Glutamatergic neuron (in vitro differentiated cells): ENCODE measurements around the gene AK1. TPM values are rescaled to one million over a fixed set of nuclear protein-coding genes. Genes with fewer than 3 reads are reported as not detected.

ENCODE experiments used
- DNase-seq: peaks from one replicate; pipeline ENCODE4 v3.0.0; 2022
- H3K27ac Mint-ChIP-seq: one replicate; pipeline ENCODE4 v1.8.0; 2020; ENCODE audit warnings: mild to moderate bottlenecking, mixed read lengths, inconsistent platforms; ENCODE audit not compliant: unreplicated experiment
- H3K27me3 Mint-ChIP-seq: one replicate; pipeline ENCODE4 v1.8.0; 2020; ENCODE audit warnings: mild to moderate bottlenecking, moderate library complexity, mixed read lengths, inconsistent platforms; ENCODE audit not compliant: unreplicated experiment
- H3K36me3 Mint-ChIP-seq: one replicate; pipeline ENCODE4 v1.8.0; 2020; ENCODE audit warnings: mild to moderate bottlenecking, mixed read lengths, inconsistent platforms; ENCODE audit not compliant: unreplicated experiment
- H3K4me1 Mint-ChIP-seq: one replicate; pipeline ENCODE4 v1.8.0; 2020; ENCODE audit warnings: mild to moderate bottlenecking, low read depth, mixed read lengths, inconsistent platforms; ENCODE audit not compliant: unreplicated experiment
- H3K4me3 Mint-ChIP-seq: one replicate; pipeline ENCODE4 v1.8.0; 2020; ENCODE audit warnings: mild to moderate bottlenecking, mixed read lengths, inconsistent platforms; ENCODE audit not compliant: unreplicated experiment
- H3K9me3 Mint-ChIP-seq: one replicate; pipeline ENCODE4 v1.8.0; 2020; ENCODE audit warnings: mild to moderate bottlenecking, moderate library complexity, mixed read lengths, inconsistent platforms; ENCODE audit not compliant: unreplicated experiment
- total RNA-seq: library from RNA; stranded (reverse); fragmentation: NEBNext Ultra II Directional; extraction: Animal tissue kit (Norgen Biotek cat#: 25700); gene quantifications from one replicate; pipeline ENCODE4 v1.2.1, GENCODE V29; 2021; ENCODE audit not compliant: unreplicated experiment
- TF ChIP-seq, protein P1 (sequence below): fragments of 200-600 bp; sonication (generic); IDR thresholded peaks from one replicate; pipeline ENCODE4 v1.5.0; 2021; ENCODE audit not compliant: partially characterized antibody, unreplicated experiment

The AK1 gene
- total RNA-seq, 1 donor from 2014 or later, result 121 TPM

GRCh38 chr9:127853312-127854183, 23.9 kb downstream of the AK1 start:
- peaks cover 11% of the 10 kb centered on the region for H3K36me3 Mint-ChIP-seq

GRCh38 chr9:127852829-127853228, 24.6 kb downstream of the AK1 start:
- peaks cover 2% of the 10 kb centered on the region for H3K27me3 Mint-ChIP-seq
- H3K36me3 Mint-ChIP-seq, result peaks cover 15% of the 10 kb centered on the region
- no peak overlapping the region for H3K27ac Mint-ChIP-seq
- TF ChIP-seq, protein P1, sequence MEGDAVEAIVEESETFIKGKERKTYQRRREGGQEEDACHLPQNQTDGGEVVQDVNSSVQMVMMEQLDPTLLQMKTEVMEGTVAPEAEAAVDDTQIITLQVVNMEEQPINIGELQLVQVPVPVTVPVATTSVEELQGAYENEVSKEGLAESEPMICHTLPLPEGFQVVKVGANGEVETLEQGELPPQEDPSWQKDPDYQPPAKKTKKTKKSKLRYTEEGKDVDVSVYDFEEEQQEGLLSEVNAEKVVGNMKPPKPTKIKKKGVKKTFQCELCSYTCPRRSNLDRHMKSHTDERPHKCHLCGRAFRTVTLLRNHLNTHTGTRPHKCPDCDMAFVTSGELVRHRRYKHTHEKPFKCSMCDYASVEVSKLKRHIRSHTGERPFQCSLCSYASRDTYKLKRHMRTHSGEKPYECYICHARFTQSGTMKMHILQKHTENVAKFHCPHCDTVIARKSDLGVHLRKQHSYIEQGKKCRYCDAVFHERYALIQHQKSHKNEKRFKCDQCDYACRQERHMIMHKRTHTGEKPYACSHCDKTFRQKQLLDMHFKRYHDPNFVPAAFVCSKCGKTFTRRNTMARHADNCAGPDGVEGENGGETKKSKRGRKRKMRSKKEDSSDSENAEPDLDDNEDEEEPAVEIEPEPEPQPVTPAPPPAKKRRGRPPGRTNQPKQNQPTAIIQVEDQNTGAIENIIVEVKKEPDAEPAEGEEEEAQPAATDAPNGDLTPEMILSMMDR, result no peak
- DNase-seq, result no peak
- no peak overlapping the region for H3K4me3 Mint-ChIP-seq
- no peaks in the 10 kb centered on the region for H3K4me1 Mint-ChIP-seq
- peaks cover 8% of the 10 kb centered on the region for H3K9me3 Mint-ChIP-seq

More at GRCh38 chr9:127853312-127854183, 23.9 kb downstream of the AK1 start:
- H3K9me3 Mint-ChIP-seq, result peaks cover 8% of the 10 kb centered on the region
- DNase-seq, result no peak
- H3K27me3 Mint-ChIP-seq, result no peaks in the 10 kb centered on the region
- no peak overlapping the region for H3K27ac Mint-ChIP-seq
- peaks cover 3% of the 10 kb centered on the region for H3K4me1 Mint-ChIP-seq
- no peak overlapping the region for H3K4me3 Mint-ChIP-seq
- TF ChIP-seq, protein P1, result no peak

GRCh38 chr9:127850286-127850830, 27.1 kb downstream of the AK1 start:
- H3K36me3 Mint-ChIP-seq, result peaks cover 15% of the 10 kb centered on the region
- H3K9me3 Mint-ChIP-seq, result peaks cover 6% of the 10 kb centered on the region
- no peak overlapping the region for H3K4me3 Mint-ChIP-seq
- peaks cover 3% of the 10 kb centered on the region for H3K27me3 Mint-ChIP-seq
- no peaks in the 10 kb centered on the region for H3K4me1 Mint-ChIP-seq
- H3K27ac Mint-ChIP-seq, result no peak overlapping the region
- no peak for DNase-seq
- TF ChIP-seq, protein P1, result no peak

DNA sequence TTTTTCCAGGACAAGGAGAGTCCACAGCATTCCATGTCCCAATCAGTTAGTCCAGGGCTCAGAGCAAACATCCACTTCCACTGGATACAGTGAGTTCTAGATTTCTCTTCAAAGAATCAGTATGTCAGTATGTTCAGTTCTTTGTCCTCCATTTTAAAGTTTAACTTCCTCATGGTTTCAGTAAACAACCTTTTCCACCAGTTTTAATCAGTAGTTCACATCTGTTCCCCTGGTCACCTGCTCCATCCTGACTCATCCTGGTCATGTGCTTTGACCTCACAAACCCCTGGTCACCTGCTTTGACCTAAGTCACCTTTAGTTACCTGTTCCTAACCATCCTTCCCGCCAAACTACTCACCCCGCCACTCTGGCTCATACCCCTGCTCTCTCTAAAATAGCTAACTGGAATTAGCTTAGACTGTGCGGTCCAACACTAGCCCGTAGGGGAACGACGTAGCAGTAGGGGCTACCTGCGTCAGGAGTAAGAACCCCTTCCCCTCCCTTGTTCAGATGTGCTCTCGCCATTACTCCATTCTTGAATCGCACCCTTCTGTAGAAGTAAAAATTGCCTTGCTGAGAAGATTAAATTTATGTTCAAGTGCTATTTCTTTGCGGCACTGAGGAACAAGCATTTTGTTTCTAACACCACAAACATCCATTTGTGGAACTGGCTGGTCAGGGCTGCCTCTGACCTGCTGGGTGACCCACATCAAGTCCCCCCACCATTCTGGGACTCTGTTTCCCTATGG, 28.5 kb downstream of the AK1 start:
- peaks cover 6% of the 10 kb centered on the region for H3K9me3 Mint-ChIP-seq
- H3K4me1 Mint-ChIP-seq, result no peaks in the 10 kb centered on the region
- peaks cover 15% of the 10 kb centered on the region for H3K36me3 Mint-ChIP-seq
- peak overlapping the region; percentile 3 for H3K4me3 Mint-ChIP-seq
- DNase-seq, result no peak
- H3K27ac Mint-ChIP-seq, result no peak overlapping the region
- H3K27me3 Mint-ChIP-seq, result peaks cover 3% of the 10 kb centered on the region
- TF ChIP-seq, protein P1, result no peak
